GM23338 (cell line): ENCODE measurements around the gene MYO5B. TPM values are rescaled to one million over a fixed set of nuclear protein-coding genes. Genes with fewer than 3 reads are reported as not detected.

Experiments
- ATAC-seq: fragments of 200-7000 bp; cut with Tn5 transposase; 3 replicates; pipeline ENCODE4 v1.9.1; 2020
- DNase-seq: peaks from one replicate; pipeline ENCODE4 v3.0.0-alpha.2; 2015; ENCODE audit warnings: low spot score
- H2AFZ ChIP-seq: fragments of 200-600 bp; sonication (generic); 2 replicates; pipeline ENCODE4 v1.8.0; 2016; ENCODE audit warnings: antibody characterized with exemption, mild to moderate bottlenecking, moderate library complexity
- H3F3A ChIP-seq: fragments of 200-600 bp; sonication (generic); replicated peaks from 2 replicates; pipeline ENCODE4 v1.8.0; 2017; ENCODE audit warnings: antibody characterized with exemption, mixed run types, low read depth
- H3K27ac ChIP-seq: fragments of 200-600 bp; sonication (generic); 2 replicates; pipeline ENCODE4 v1.6.1; 2016; ENCODE audit warnings: low read depth
- H3K27me3 ChIP-seq: fragments of 200-600 bp; sonication (generic); 2 replicates; pipeline ENCODE4 v1.8.0; 2016; ENCODE audit warnings: mild to moderate bottlenecking, mixed run types, moderate library complexity; ENCODE audit not compliant: insufficient read depth
- H3K36me3 ChIP-seq: fragments of 200-600 bp; sonication (generic); 2 replicates; pipeline ENCODE4 v1.8.0; 2016; ENCODE audit warnings: mild to moderate bottlenecking; ENCODE audit not compliant: insufficient read depth
- H3K4me1 ChIP-seq: fragments of 200-600 bp; sonication (generic); 2 replicates; pipeline ENCODE4 v1.8.0; 2016; ENCODE audit warnings: mild to moderate bottlenecking, moderate library complexity; ENCODE audit not compliant: insufficient read depth
- H3K4me2 ChIP-seq: fragments of 200-600 bp; sonication (generic); 2 replicates; pipeline ENCODE4 v1.7.1; 2017; ENCODE audit warnings: mixed run types
- H3K4me3 ChIP-seq: fragments of 200-600 bp; sonication (generic); 2 replicates; pipeline ENCODE4 v1.6.1; 2016; ENCODE audit warnings: mixed run types
- H3K79me2 ChIP-seq: fragments of 200-600 bp; sonication (generic); replicated peaks from 2 replicates; pipeline ENCODE4 v1.8.0; 2017; ENCODE audit warnings: mild to moderate bottlenecking; ENCODE audit not compliant: insufficient read depth
- H3K9me2 ChIP-seq: fragments of 200-600 bp; sonication (generic); 2 replicates; pipeline ENCODE4 v1.8.0; 2017; ENCODE audit not compliant: insufficient read depth
- H4K20me1 ChIP-seq: fragments of 200-600 bp; sonication (generic); replicated peaks from 2 replicates; pipeline ENCODE4 v1.8.0; 2017; ENCODE audit warnings: mild to moderate bottlenecking; ENCODE audit not compliant: insufficient read depth
- H3K27ac Mint-ChIP-seq: 2 replicates; pipeline ENCODE4 v1.8.0; 2020; ENCODE audit warnings: inconsistent platforms, mild to moderate bottlenecking, moderate library complexity, mixed read lengths
- H3K27me3 Mint-ChIP-seq: 3 replicates; pipeline ENCODE4 v1.8.0; 2022; ENCODE audit warnings: low read depth, mild to moderate bottlenecking, moderate library complexity, mixed read lengths, inconsistent platforms; ENCODE audit not compliant: insufficient read depth, poor library complexity
- H3K36me3 Mint-ChIP-seq: 3 replicates; pipeline ENCODE4 v1.8.0; 2021; ENCODE audit warnings: low read depth, mild to moderate bottlenecking, inconsistent platforms, moderate library complexity, mixed read lengths
- H3K4me1 Mint-ChIP-seq: 3 replicates; pipeline ENCODE4 v1.8.0; 2020; ENCODE audit warnings: mild to moderate bottlenecking, inconsistent platforms, mixed read lengths
- H3K4me3 Mint-ChIP-seq: 3 replicates; pipeline ENCODE4 v1.8.0; 2021; ENCODE audit warnings: moderate library complexity, mild to moderate bottlenecking, inconsistent platforms, mixed read lengths
- H3K9me3 Mint-ChIP-seq: 3 replicates; pipeline ENCODE4 v1.8.0; 2020; ENCODE audit warnings: moderate library complexity, mild to moderate bottlenecking, inconsistent platforms, mixed read lengths
- CREB1 ChIP-seq: fragments of 250-450 bp; sonication (Bioruptor Pico); IDR thresholded peaks from 2 replicates; pipeline ENCODE4 v1.5.0; 2020; ENCODE audit warnings: low read depth, mild to moderate bottlenecking, moderate library complexity
- JUNB ChIP-seq: IDR thresholded peaks from one replicate; pipeline ENCODE4 v1.6.1; 2016; ENCODE audit warnings: antibody characterized with exemption; ENCODE audit not compliant: unreplicated experiment
- NANOG ChIP-seq: IDR thresholded peaks from 2 replicates; pipeline ENCODE4 v1.6.1; 2016; ENCODE audit warnings: antibody characterized with exemption, borderline replicate concordance
- ZNF114 ChIP-seq: fragments of 250-450 bp; sonication (Bioruptor Pico); IDR thresholded peaks from 2 replicates; pipeline ENCODE4 v1.5.0; 2020; ENCODE audit warnings: mild to moderate bottlenecking, moderate library complexity
- polyA plus RNA-seq: library from polyadenylated mRNA; unstranded; fragments of >200 nt; fragmentation: Nextera tagmentation; extraction: Ambion mirVana; gene quantifications from 2 replicates; pipeline ENCODE4 v1.2.1, GENCODE V29; 2016
- total RNA-seq: library from RNA; depleted of rRNA; stranded (reverse); fragments of >200 nt; shearing (Covaris generic); gene quantifications from 2 replicates; pipeline ENCODE4 v1.2.3, GENCODE V29; 2014
- TF ChIP-seq, protein P1 (sequence below): IDR thresholded peaks from one replicate; pipeline ENCODE4 v1.6.1; 2018; ENCODE audit warnings: antibody characterized with exemption; ENCODE audit not compliant: unreplicated experiment
- TF ChIP-seq, protein P2 (sequence below): IDR thresholded peaks from 2 replicates; pipeline ENCODE4 v1.6.1; 2016; ENCODE audit warnings: antibody characterized with exemption

MYO5B gene
- total and polyA plus RNA-seq, 2 experiments from 2014 or later: 3.2 to 19.1 TPM

DNA sequence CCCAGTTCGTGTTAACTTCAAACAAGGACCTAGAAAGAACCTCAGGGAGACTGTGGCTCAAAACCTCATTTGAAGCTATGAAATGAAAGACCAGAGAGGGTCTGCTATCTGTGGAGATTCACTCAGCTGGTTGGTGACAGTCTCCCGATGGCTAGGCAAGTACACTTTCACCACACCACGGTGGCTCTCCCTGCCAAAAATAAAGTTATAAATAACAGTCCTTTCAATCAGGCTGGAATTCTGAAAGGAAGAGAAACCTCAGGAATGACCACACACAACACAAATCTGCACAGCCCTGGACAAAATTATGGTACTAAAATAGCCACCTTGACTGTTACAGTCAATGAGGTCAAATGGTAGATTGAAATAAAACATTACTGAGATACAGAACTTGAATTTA lies 221.4 kb downstream of the MYO5B start (continued):
- TF ChIP-seq, protein P1, sequence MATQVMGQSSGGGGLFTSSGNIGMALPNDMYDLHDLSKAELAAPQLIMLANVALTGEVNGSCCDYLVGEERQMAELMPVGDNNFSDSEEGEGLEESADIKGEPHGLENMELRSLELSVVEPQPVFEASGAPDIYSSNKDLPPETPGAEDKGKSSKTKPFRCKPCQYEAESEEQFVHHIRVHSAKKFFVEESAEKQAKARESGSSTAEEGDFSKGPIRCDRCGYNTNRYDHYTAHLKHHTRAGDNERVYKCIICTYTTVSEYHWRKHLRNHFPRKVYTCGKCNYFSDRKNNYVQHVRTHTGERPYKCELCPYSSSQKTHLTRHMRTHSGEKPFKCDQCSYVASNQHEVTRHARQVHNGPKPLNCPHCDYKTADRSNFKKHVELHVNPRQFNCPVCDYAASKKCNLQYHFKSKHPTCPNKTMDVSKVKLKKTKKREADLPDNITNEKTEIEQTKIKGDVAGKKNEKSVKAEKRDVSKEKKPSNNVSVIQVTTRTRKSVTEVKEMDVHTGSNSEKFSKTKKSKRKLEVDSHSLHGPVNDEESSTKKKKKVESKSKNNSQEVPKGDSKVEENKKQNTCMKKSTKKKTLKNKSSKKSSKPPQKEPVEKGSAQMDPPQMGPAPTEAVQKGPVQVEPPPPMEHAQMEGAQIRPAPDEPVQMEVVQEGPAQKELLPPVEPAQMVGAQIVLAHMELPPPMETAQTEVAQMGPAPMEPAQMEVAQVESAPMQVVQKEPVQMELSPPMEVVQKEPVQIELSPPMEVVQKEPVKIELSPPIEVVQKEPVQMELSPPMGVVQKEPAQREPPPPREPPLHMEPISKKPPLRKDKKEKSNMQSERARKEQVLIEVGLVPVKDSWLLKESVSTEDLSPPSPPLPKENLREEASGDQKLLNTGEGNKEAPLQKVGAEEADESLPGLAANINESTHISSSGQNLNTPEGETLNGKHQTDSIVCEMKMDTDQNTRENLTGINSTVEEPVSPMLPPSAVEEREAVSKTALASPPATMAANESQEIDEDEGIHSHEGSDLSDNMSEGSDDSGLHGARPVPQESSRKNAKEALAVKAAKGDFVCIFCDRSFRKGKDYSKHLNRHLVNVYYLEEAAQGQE: no peak
- no peak for TF ChIP-seq JUNB

DNA sequence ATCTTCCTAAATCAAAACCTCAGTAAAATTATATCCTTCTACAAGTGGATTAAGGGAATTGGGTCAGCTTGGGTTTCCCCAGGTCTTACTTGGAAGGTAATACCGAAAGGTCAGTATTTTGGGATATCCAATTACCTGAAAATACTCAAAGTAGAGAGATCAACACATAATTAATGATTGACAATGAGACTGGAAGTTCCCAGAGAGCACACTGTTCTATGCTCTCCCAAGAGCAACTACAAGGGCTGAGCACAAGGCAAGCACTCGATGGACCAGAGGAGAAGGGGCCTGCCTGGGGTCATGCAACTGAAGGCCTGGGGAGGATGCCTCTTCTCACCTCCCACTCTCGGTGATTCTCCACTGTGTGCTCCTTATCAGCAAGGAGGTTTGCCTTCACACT lies 222.4 kb downstream of the MYO5B start:
- Mint-ChIP-seq H3K36me3 (no peaks in the 10 kb centered on the region; the same call in 2 of the 3 replicates), H3K9me3 (no peaks in the 10 kb centered on the region), H3K27me3 (peaks cover under 1% of the 10 kb centered on the region), H3K4me1 (peaks cover 4% of the 10 kb centered on the region; the same call in 1 of the 3 replicates), H3K4me3 (no peak overlapping the region), H3K27ac (no peak overlapping the region)
- Histone ChIP-seq H2AFZ (no peak overlapping the region), H3K4me3 (no peak overlapping the region), H3K79me2 (no peaks in the 10 kb centered on the region), H3K27me3 (no peaks in the 10 kb centered on the region), H3K36me3 (no peaks in the 10 kb centered on the region), H3K27ac (no peak overlapping the region), H4K20me1 (no peaks in the 10 kb centered on the region), H3K4me1 (no peaks in the 10 kb centered on the region), H3F3A (no peaks in the 10 kb centered on the region), H3K4me2 (no peak overlapping the region), H3K9me2 (peaks cover 8% of the 10 kb centered on the region; the same call in 1 of the 2 replicates)
- DNase-seq (no peak), ATAC-seq (no peak)
- TF ChIP-seq, protein P2, sequence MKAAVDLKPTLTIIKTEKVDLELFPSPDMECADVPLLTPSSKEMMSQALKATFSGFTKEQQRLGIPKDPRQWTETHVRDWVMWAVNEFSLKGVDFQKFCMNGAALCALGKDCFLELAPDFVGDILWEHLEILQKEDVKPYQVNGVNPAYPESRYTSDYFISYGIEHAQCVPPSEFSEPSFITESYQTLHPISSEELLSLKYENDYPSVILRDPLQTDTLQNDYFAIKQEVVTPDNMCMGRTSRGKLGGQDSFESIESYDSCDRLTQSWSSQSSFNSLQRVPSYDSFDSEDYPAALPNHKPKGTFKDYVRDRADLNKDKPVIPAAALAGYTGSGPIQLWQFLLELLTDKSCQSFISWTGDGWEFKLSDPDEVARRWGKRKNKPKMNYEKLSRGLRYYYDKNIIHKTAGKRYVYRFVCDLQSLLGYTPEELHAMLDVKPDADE: no peak
- TF ChIP-seq ZNF114 (CRISPR knock-in tag) (no peak), CREB1 (no peak), NANOG (no peak)
- TF ChIP-seq, protein P1: no peak
